Testis (tissue), 5 donors: ENCODE measurements around the gene CRIP3. TPM values are rescaled to one million over a fixed set of nuclear protein-coding genes. Genes with fewer than 3 reads are reported as not detected.
"Not testable (repeated sequence)": the region's sequence is repeated elsewhere in the genome, so short reads cannot be mapped to it uniquely, and the experiment has no call there.

Experiments used
- DNase-seq: peaks from one replicate; pipeline ENCODE4 v3.0.0-alpha.2; 2019
- H3K27ac ChIP-seq, 2 donors: fragments of 200-600 bp; sonication (generic); one replicate each; pipeline ENCODE4 v1.5.1; 2019
- H3K27me3 ChIP-seq: fragments of 200-600 bp; sonication (generic); one replicate; pipeline ENCODE4 v1.5.1; 2019
- H3K36me3 ChIP-seq: fragments of 200-600 bp; sonication (generic); one replicate; pipeline ENCODE4 v1.5.1; 2017; ENCODE audit warnings: low read depth; ENCODE audit errors: missing control alignments
- H3K4me1 ChIP-seq: fragments of 200-600 bp; sonication (generic); one replicate; pipeline ENCODE4 v1.5.1; 2019
- H3K4me3 ChIP-seq, 2 donors: fragments of 200-600 bp; sonication (generic); one replicate each; pipeline ENCODE4 v1.5.1; 2017 to 2019
- H3K9me3 ChIP-seq: fragments of 200-600 bp; sonication (generic); one replicate; pipeline ENCODE4 v1.5.1; 2017
- CTCF ChIP-seq, 3 experiments: fragments of 450-650 bp in 2 of 3; fragments of 200-600 bp in 1 of 3; sonication (generic) in 1 of 3; IDR thresholded peaks; one replicate each; pipeline ENCODE4 v1.5.1; 2016 to 2019; ENCODE audit warnings: antibody characterized with exemption in 3 of 3, mild to moderate bottlenecking in 2 of 3, moderate library complexity in 1 of 3
- POLR2A ChIP-seq: fragments of 450-650 bp; IDR thresholded peaks from one replicate; pipeline ENCODE4 v1.6.1; 2017; ENCODE audit warnings: antibody characterized with exemption, mild to moderate bottlenecking, moderate library complexity
- WGBS, 2 donors: methylation state at CpG; one replicate each; pipeline ENCODE4 v1.1.5; 2018; 5-methylcytosine and 5-hydroxymethylcytosine counted together
- intact Hi-C: fragments of 100-400 bp; cut with DNase I; formaldehyde crosslinking; loops from one replicate; pipeline ENCODE4 v1.15.1; 2023; ENCODE audit warnings: low total_unique reads
- long read RNA-seq, 2 donors: transcript quantifications; one replicate each; lab custom pipeline, GENCODE V29; 2026
- polyA plus RNA-seq: library from polyadenylated mRNA; stranded (reverse); fragments of 350-450 nt; fragmentation: Illumina TruSeq; extraction: RNeasy Lipid Tissue Mini Kit (QIAGEN cat#74804); gene quantifications from one replicate; pipeline ENCODE4 v1.2.3, GENCODE V29; 2014; ENCODE audit warnings: low read depth, low replicate concordance; ENCODE audit not compliant: insufficient read depth
- total RNA-seq, 2 donors: library from RNA; depleted of rRNA; stranded (reverse); fragments of >200 nt; gene quantifications; one replicate each; pipeline ENCODE4 v1.2.3, GENCODE V29; 2016

CRIP3 gene
- 10 to 100 TPM; 13.4 to 33.4 TPM for total RNA-seq
- 34.3 TPM for polyA plus RNA-seq
- long read RNA-seq, donor 1 = 0 reads
- long read RNA-seq, donor 2 = 0 reads

GRCh38 chr6:43308101-43308989, at the start of gene CRIP3:
TSS of gene CRIP3 (minus strand) at chr6:43308826. CDS start at chr6:43308792, 34 bp downstream.
- peak; percentile 58 for DNase-seq
- H3K36me3 ChIP-seq = no peaks in the 10 kb centered on the region
- TF ChIP-seq CTCF (IDR thresholded peaks at IDR 0.05) (no peak), POLR2A (no peak)
- intact Hi-C loops = no loop called here
- 5 to 7% methylated on average over 15 to 39 of the region's 39 CpGs for WGBS, 2 donors
- no peaks in the 10 kb centered on the region for H3K9me3 ChIP-seq
- H3K4me3 ChIP-seq = peak within 1 kb of the TSS; percentile 4 to 53
- H3K4me1 ChIP-seq = peaks cover 13% of the 10 kb centered on the region
- H3K27ac ChIP-seq = no peak within 1 kb of the TSS
- no peaks in the 10 kb centered on the region for H3K27me3 ChIP-seq

GRCh38 chr6:43355862-43356590, 47.4 kb upstream of the CRIP3 start:
- intact Hi-C loops = no loop called here
- no peak for TF ChIP-seq CTCF (IDR thresholded peaks at IDR 0.05)
- TF ChIP-seq POLR2A = no peak
- H3K36me3 ChIP-seq = no peaks in the 10 kb centered on the region
- no peak overlapping the region for H3K4me3 ChIP-seq
- DNase-seq = no peak
- WGBS, 2 donors = 78 to 86% methylated on average over 2 of the region's 2 CpGs
- no peaks in the 10 kb centered on the region for H3K27me3 ChIP-seq
- H3K9me3 ChIP-seq = no peaks in the 10 kb centered on the region
- H3K4me1 ChIP-seq = no peaks in the 10 kb centered on the region
- no peak overlapping the region for H3K27ac ChIP-seq

- 87 to 88% methylated on average over 5 of the region's 5 CpGs for WGBS, 2 donors
- H3K27ac ChIP-seq, DNase-seq, H3K27me3 ChIP-seq, H3K4me3 ChIP-seq, H3K36me3 ChIP-seq, H3K4me1 ChIP-seq, H3K9me3 ChIP-seq, intact Hi-C loops: not testable (repeated sequence)
Observed at GRCh38 chr6:43351951-43352350, 43.3 kb upstream of the CRIP3 start.

GRCh38 chr6:43347444-43347843, 38.8 kb upstream of the CRIP3 start:
- no peak overlapping the region for H3K4me3 ChIP-seq
- intact Hi-C loops = no loop called here
- H3K27ac ChIP-seq = no peak overlapping the region
- no peak for DNase-seq
- no peaks in the 10 kb centered on the region for H3K27me3 ChIP-seq
- no peaks in the 10 kb centered on the region for H3K36me3 ChIP-seq
- no peaks in the 10 kb centered on the region for H3K4me1 ChIP-seq
- 92 to 93% methylated on average over 3 of the region's 3 CpGs for WGBS, 2 donors
- no peaks in the 10 kb centered on the region for H3K9me3 ChIP-seq
- TF ChIP-seq POLR2A (no peak), CTCF (IDR thresholded peaks at IDR 0.05) (no peak)

GRCh38 chr6:43347021-43347420, 38.4 kb upstream of the CRIP3 start:
- TF ChIP-seq POLR2A (no peak), CTCF (IDR thresholded peaks at IDR 0.05) (no peak)
- Histone ChIP-seq H3K9me3 (no peaks in the 10 kb centered on the region), H3K36me3 (no peaks in the 10 kb centered on the region), H3K4me3 (no peak overlapping the region), H3K27ac (no peak overlapping the region), H3K4me1 (no peaks in the 10 kb centered on the region), H3K27me3 (no peaks in the 10 kb centered on the region)
- WGBS, 2 donors = 81% methylated on average over 3 of the region's 3 CpGs
- no peak for DNase-seq
- intact Hi-C loops = no loop called here

- H3K27ac ChIP-seq, H3K4me3 ChIP-seq, intact Hi-C loops, H3K9me3 ChIP-seq, H3K36me3 ChIP-seq, DNase-seq, H3K4me1 ChIP-seq, H3K27me3 ChIP-seq: not testable (repeated sequence)
- 91 to 96% methylated on average over 11 of the region's 11 CpGs for WGBS, 2 donors
Observed at GRCh38 chr6:43346243-43346642, 37.6 kb upstream of the CRIP3 start.
